A549 treated with RU486 at 1 μM for 4 hours (cell line): ENCODE measurements around the gene NPS. TPM values are rescaled to one million over a fixed set of nuclear protein-coding genes. Genes with fewer than 3 reads are reported as not detected.

Experiments
- total RNA-seq: library from RNA; stranded (reverse); fragments of 200-300 nt; extraction: Qiagen RNA extraction; gene quantifications from 5 replicates; pipeline ENCODE4 v1.2.3, GENCODE V29; 2022; ENCODE audit warnings: low read depth

Gene NPS
- not detected in 5 replicates for total RNA-seq

GRCh38 chr10:127549009-127549408, at the start of gene NPS:
NPS (plus strand) TSS chr10:127549309; CDS start chr10:127549369, 60 bp downstream.

Other genes starting within 250 kb of the NPS start
- not detected in 5 replicates for gene FOXI2, start 187.9 kb downstream of the NPS start, total RNA-seq